Measurements from ENCODE around the gene CSF1R. TPM values are rescaled to one million over a fixed set of nuclear protein-coding genes. Genes with fewer than 3 reads are reported as not detected.

The CSF1R gene
- total and polyA plus RNA-seq, 2 of the 8 experiments (the other 6 are each of a cell fraction or from before 2014, with no cell fraction given), result 0.12 TPM; not detected in 1

DNA sequence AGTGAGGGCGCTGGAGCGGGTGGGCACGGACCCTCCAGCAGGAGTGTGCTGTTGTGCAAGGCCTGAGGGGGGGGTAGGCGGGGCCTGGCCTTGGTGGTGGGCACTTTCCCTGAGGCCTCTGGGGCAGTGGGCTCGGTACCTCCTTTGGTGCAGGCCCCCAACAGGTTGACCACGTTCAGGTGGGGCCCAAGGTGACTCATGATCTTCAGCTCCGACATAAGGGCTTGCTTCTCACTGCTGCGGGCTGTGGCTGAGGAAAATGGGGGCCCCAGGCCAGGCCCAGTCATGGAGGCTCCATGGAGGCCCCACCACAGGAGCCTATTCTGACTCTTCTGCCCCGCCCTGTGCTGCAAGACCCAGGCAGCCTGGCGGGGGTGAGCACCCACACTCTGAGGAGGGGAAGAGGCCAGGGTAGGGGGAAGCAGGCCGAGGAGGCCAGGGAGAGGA is 37.8 kb upstream of the CSF1R start (continued):
- TF ChIP-seq CHD7 (IDR thresholded peaks at IDR 0.05; ENCODE audit: insufficient replicate concordance, low read length) (no peak), USF2 (IDR thresholded peaks at IDR 0.05; ENCODE audit: low read length) (no peak), RFX5 (IDR thresholded peaks at IDR 0.05; ENCODE audit: borderline replicate concordance, low read depth, low read length) (no peak), BRCA1 (IDR thresholded peaks at IDR 0.05; ENCODE audit: low read depth, low read length) (no peak), CREB1 (IDR thresholded peaks at IDR 0.05) (no peak), GTF2F1 (IDR thresholded peaks at IDR 0.05; ENCODE audit: borderline replicate concordance, low read depth, low read length) (no peak), BCL11A (IDR thresholded peaks at IDR 0.05; ENCODE audit: low read depth in 2 of 2, low read length in 2 of 2) (no peak), NRF1 (IDR thresholded peaks at IDR 0.05; ENCODE audit: low read depth, low read length) (no peak), KDM4A (IDR thresholded peaks at IDR 0.05; ENCODE audit: low read depth, low read length, severe bottlenecking) (no peak), GABPA (IDR thresholded peaks at IDR 0.05; ENCODE audit: borderline replicate concordance, insufficient read depth, low read length) (no peak), NANOG (IDR thresholded peaks at IDR 0.05; ENCODE audit: insufficient read depth, low read depth, low read length, poor library complexity, severe bottlenecking) (no peak)
